HepG2 (cell line): ENCODE measurements around the gene FGFR3. TPM values are rescaled to one million over a fixed set of nuclear protein-coding genes. Genes with fewer than 3 reads are reported as not detected.

Source experiments
- BORCS8-MEF2B ChIP-seq: sonication (generic); formaldehyde crosslinking; IDR thresholded peaks from 2 replicates; pipeline ENCODE4 v1.8.0; 2022; ENCODE audit warnings: mild to moderate bottlenecking, missing genetic modification reagents
- HMG20A ChIP-seq: IDR thresholded peaks from 2 replicates; pipeline ENCODE4 v1.6.1; 2016; ENCODE audit warnings: borderline replicate concordance
- HMGA1 ChIP-seq: sonication (generic); formaldehyde crosslinking; conservative IDR thresholded peaks from 2 replicates; pipeline ENCODE4 v1.4.0; 2020; ENCODE audit warnings: missing genetic modification reagents
- KAT7 ChIP-seq: IDR thresholded peaks from 2 replicates; pipeline ENCODE4 v1.6.1; 2018; ENCODE audit warnings: borderline replicate concordance, missing compliant biosample characterization
- KDM1A ChIP-seq: IDR thresholded peaks from 2 replicates; pipeline ENCODE4 v1.6.1; 2016; ENCODE audit warnings: missing compliant biosample characterization
- KLF15 ChIP-seq: sonication (generic); formaldehyde crosslinking; IDR thresholded peaks from 2 replicates; pipeline ENCODE4 v1.8.1; 2023; ENCODE audit warnings: borderline replicate concordance, mild to moderate bottlenecking, inconsistent platforms, missing genetic modification reagents, mixed read lengths
- KLF9 ChIP-seq: IDR thresholded peaks from 2 replicates; pipeline ENCODE4 v1.6.1; 2016; ENCODE audit warnings: low read depth
- MBNL3 ChIP-seq: fragments of 250-450 bp; sonication (Bioruptor Pico); conservative IDR thresholded peaks from 2 replicates; pipeline ENCODE4 v1.8.0; 2022; ENCODE audit warnings: mild to moderate bottlenecking, inconsistent platforms
- MEF2D ChIP-seq: sonication (generic); formaldehyde crosslinking; IDR thresholded peaks from 2 replicates; pipeline ENCODE4 v1.5.1; 2020; ENCODE audit warnings: mild to moderate bottlenecking, missing genetic modification reagents
- NRL ChIP-seq: sonication (generic); formaldehyde crosslinking; IDR thresholded peaks from 2 replicates; pipeline ENCODE4 v1.5.0; 2020; ENCODE audit warnings: missing genetic modification reagents, mild to moderate bottlenecking, moderate library complexity, borderline replicate concordance
- POLR2A ChIP-seq, 2 experiments: IDR thresholded peaks; 2 replicates each; pipeline ENCODE4 v1.6.1; 2011; ENCODE audit warnings: low read depth in 2 of 2, low read length in 2 of 2, mild to moderate bottlenecking in 1 of 2, moderate library complexity in 1 of 2; ENCODE audit not compliant: insufficient read depth in 1 of 2
- SNRNP70 ChIP-seq: fragments of 200-400 bp; formaldehyde crosslinking; IDR thresholded peaks from 2 replicates; pipeline ENCODE4 v1.6.1; 2017; ENCODE audit warnings: mild to moderate bottlenecking, low read depth, low read length, moderate library complexity
- SOX5 ChIP-seq: IDR thresholded peaks from 2 replicates; pipeline ENCODE4 v1.6.1; 2016; ENCODE audit warnings: borderline replicate concordance
- SP2 ChIP-seq: sonication (generic); formaldehyde crosslinking; IDR thresholded peaks from 2 replicates; pipeline ENCODE4 v1.5.1; 2020; ENCODE audit warnings: mild to moderate bottlenecking, missing genetic modification reagents
- SPEN ChIP-seq: sonication (generic); formaldehyde crosslinking; IDR thresholded peaks from 2 replicates; pipeline ENCODE4 v1.5.1; 2020; ENCODE audit warnings: low read depth, mild to moderate bottlenecking, missing genetic modification reagents
- TCF12 ChIP-seq, 2 experiments: fragments of 450-650 bp in 1 of 2; sonication (generic) in 1 of 2; formaldehyde crosslinking in 1 of 2; IDR thresholded peaks; 2 replicates each; pipeline versions ENCODE4 v1.6.1 to v1.8.0; 2017 to 2022; ENCODE audit warnings: antibody characterized with exemption in 1 of 2, mild to moderate bottlenecking in 1 of 2, missing genetic modification reagents in 1 of 2, moderate library complexity in 1 of 2
- ZNF446 ChIP-seq: sonication (generic); formaldehyde crosslinking; IDR thresholded peaks from 2 replicates; pipeline ENCODE4 v1.5.0; 2020; ENCODE audit warnings: mild to moderate bottlenecking, missing genetic modification reagents
- ZNF670 ChIP-seq: sonication (generic); formaldehyde crosslinking; IDR thresholded peaks from 2 replicates; pipeline ENCODE4 v1.8.0; 2022; ENCODE audit warnings: mild to moderate bottlenecking, missing genetic modification reagents, borderline replicate concordance
- ZNF709 ChIP-seq: sonication (generic); formaldehyde crosslinking; IDR thresholded peaks from 2 replicates; pipeline ENCODE4 v1.5.0; 2020; ENCODE audit warnings: mild to moderate bottlenecking, missing genetic modification reagents
- ZNF773 ChIP-seq: sonication (generic); formaldehyde crosslinking; IDR thresholded peaks from 2 replicates; pipeline ENCODE4 v1.4.0; 2020; ENCODE audit warnings: missing genetic modification reagents, borderline replicate concordance
- polyA plus RNA-seq, 8 experiments: library from polyadenylated mRNA; depleted of rRNA in 3 of 8; stranded (reverse) in 7 of 8; unstranded in 1 of 8; fragments of >200 nt; fragmentation: Illumina TruSeq in 4 of 8; extraction: Trizol in 4 of 8; gene quantifications; 2 replicates each; pipeline versions ENCODE4 v1.2.1 to v1.2.3, GENCODE V29; 2011 to 2016; ENCODE audit warnings: low read depth in 4 of 8, missing spikeins in 1 of 8, mixed read lengths in 1 of 8; ENCODE audit not compliant: insufficient read depth in 1 of 8
- total RNA-seq, 5 experiments: library from RNA; depleted of rRNA; stranded (reverse); fragments of >200 nt; fragmentation: Illumina TruSeq; extraction: Trizol; gene quantifications; 2 replicates each; pipeline ENCODE4 v1.2.3, GENCODE V29; 2016; ENCODE audit warnings: low read depth in 1 of 5
- TF ChIP-seq, protein P1 (sequence below): sonication (generic); formaldehyde crosslinking; IDR thresholded peaks from 2 replicates; pipeline ENCODE4 v1.8.0; 2022; ENCODE audit warnings: mild to moderate bottlenecking, missing genetic modification reagents, moderate library complexity
- TF ChIP-seq, protein P2 (sequence below): fragments of 450-650 bp; IDR thresholded peaks from 2 replicates; pipeline ENCODE4 v1.6.1; 2017; ENCODE audit warnings: mild to moderate bottlenecking
- TF ChIP-seq, protein P3 (sequence below): sonication (generic); formaldehyde crosslinking; IDR thresholded peaks from 2 replicates; pipeline ENCODE4 v1.8.0; 2022; ENCODE audit warnings: missing genetic modification reagents, mild to moderate bottlenecking, moderate library complexity, borderline replicate concordance

Gene FGFR3
- total and polyA plus RNA-seq, 2 of the 13 experiments (the other 11 are each of a cell fraction or from before 2014, with no cell fraction given), result 103 to 109 TPM

DNA sequence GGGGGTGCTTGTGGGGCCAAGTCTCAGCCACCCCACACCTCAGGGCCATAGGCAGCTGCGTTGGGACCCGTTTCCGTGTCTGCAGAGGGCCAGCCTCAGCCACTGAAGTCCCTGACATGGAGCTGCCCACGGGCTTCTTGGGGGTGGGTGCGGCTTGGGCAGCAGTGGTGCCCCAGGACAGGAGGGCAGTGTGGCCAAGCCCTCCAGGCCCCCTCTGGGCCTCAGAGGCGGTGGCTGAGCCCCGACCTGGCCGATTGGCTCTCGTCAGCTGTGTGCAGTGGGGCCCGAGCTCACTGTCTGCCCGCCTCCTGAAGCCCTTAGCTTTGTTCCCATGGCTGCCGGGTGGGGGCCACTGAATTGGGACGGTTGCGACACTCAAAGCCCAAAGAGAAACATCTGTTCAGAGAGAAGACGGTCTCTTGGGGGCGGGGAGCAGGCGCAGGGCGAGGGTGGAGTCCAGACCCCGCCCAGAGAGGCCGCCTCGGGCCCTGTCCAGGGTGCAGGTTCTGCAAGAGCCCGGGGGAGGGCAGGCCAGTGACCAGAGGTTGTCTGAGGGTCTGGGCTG, 9.1 kb downstream of the FGFR3 start (continued):
- TF ChIP-seq ZNF670 (CRISPR knock-in tag), result no peak
- no peak for TF ChIP-seq HMGA1 (CRISPR knock-in tag)
- TF ChIP-seq KDM1A, result no peak
- peak; percentile 82 for TF ChIP-seq SPEN (CRISPR knock-in tag)
- no peak for TF ChIP-seq HMG20A (CRISPR knock-in tag)
- no peak for TF ChIP-seq SP2 (CRISPR knock-in tag)
- TF ChIP-seq, protein P1, sequence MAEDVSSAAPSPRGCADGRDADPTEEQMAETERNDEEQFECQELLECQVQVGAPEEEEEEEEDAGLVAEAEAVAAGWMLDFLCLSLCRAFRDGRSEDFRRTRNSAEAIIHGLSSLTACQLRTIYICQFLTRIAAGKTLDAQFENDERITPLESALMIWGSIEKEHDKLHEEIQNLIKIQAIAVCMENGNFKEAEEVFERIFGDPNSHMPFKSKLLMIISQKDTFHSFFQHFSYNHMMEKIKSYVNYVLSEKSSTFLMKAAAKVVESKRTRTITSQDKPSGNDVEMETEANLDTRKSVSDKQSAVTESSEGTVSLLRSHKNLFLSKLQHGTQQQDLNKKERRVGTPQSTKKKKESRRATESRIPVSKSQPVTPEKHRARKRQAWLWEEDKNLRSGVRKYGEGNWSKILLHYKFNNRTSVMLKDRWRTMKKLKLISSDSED, result no peak
- TF ChIP-seq KLF9 (CRISPR knock-in tag), result no peak
- no peak for TF ChIP-seq ZNF773 (CRISPR knock-in tag)
- TF ChIP-seq MBNL3 (CRISPR knock-in tag), result no peak
- TF ChIP-seq TCF12 (IDR thresholded peaks at IDR 0.05), result no peak
- TF ChIP-seq TCF12 (CRISPR knock-in tag; IDR thresholded peaks at IDR 0.05), result peak; percentile 79; the same call in 1 of the 2 replicates
- no peak for TF ChIP-seq ZNF446
- peak; percentile 81; the same call in 1 of the 2 replicates for TF ChIP-seq BORCS8-MEF2B (CRISPR knock-in tag)
- TF ChIP-seq KAT7 (CRISPR knock-in tag), result no peak
- no peak; the same call in 1 of the 2 replicates for TF ChIP-seq KLF15 (CRISPR knock-in tag)
- TF ChIP-seq MEF2D (CRISPR knock-in tag), result no peak
- no peak for TF ChIP-seq POLR2A (IDR thresholded peaks at IDR 0.05; ENCODE audit: insufficient read depth in 1 of 2, low read depth in 2 of 2, low read length in 2 of 2)
- TF ChIP-seq, protein P2, sequence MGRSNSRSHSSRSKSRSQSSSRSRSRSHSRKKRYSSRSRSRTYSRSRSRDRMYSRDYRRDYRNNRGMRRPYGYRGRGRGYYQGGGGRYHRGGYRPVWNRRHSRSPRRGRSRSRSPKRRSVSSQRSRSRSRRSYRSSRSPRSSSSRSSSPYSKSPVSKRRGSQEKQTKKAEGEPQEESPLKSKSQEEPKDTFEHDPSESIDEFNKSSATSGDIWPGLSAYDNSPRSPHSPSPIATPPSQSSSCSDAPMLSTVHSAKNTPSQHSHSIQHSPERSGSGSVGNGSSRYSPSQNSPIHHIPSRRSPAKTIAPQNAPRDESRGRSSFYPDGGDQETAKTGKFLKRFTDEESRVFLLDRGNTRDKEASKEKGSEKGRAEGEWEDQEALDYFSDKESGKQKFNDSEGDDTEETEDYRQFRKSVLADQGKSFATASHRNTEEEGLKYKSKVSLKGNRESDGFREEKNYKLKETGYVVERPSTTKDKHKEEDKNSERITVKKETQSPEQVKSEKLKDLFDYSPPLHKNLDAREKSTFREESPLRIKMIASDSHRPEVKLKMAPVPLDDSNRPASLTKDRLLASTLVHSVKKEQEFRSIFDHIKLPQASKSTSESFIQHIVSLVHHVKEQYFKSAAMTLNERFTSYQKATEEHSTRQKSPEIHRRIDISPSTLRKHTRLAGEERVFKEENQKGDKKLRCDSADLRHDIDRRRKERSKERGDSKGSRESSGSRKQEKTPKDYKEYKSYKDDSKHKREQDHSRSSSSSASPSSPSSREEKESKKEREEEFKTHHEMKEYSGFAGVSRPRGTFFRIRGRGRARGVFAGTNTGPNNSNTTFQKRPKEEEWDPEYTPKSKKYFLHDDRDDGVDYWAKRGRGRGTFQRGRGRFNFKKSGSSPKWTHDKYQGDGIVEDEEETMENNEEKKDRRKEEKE, result no peak
- no peak for TF ChIP-seq SNRNP70
- TF ChIP-seq ZNF709 (CRISPR knock-in tag), result peak; percentile 67; the same call in 1 of the 2 replicates
- 0 out of 2 replicates have a peak, but pooled peaks have one; percentile 20 for TF ChIP-seq NRL (CRISPR knock-in tag)
- TF ChIP-seq SOX5, result peak; percentile 79
- TF ChIP-seq, protein P3, sequence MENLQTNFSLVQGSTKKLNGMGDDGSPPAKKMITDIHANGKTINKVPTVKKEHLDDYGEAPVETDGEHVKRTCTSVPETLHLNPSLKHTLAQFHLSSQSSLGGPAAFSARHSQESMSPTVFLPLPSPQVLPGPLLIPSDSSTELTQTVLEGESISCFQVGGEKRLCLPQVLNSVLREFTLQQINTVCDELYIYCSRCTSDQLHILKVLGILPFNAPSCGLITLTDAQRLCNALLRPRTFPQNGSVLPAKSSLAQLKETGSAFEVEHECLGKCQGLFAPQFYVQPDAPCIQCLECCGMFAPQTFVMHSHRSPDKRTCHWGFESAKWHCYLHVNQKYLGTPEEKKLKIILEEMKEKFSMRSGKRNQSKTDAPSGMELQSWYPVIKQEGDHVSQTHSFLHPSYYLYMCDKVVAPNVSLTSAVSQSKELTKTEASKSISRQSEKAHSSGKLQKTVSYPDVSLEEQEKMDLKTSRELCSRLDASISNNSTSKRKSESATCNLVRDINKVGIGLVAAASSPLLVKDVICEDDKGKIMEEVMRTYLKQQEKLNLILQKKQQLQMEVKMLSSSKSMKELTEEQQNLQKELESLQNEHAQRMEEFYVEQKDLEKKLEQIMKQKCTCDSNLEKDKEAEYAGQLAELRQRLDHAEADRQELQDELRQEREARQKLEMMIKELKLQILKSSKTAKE (CRISPR knock-in tag), result peak; percentile 70; the same call in 1 of the 2 replicates
